ENCODE results near the gene ARMCX2.

DNA sequence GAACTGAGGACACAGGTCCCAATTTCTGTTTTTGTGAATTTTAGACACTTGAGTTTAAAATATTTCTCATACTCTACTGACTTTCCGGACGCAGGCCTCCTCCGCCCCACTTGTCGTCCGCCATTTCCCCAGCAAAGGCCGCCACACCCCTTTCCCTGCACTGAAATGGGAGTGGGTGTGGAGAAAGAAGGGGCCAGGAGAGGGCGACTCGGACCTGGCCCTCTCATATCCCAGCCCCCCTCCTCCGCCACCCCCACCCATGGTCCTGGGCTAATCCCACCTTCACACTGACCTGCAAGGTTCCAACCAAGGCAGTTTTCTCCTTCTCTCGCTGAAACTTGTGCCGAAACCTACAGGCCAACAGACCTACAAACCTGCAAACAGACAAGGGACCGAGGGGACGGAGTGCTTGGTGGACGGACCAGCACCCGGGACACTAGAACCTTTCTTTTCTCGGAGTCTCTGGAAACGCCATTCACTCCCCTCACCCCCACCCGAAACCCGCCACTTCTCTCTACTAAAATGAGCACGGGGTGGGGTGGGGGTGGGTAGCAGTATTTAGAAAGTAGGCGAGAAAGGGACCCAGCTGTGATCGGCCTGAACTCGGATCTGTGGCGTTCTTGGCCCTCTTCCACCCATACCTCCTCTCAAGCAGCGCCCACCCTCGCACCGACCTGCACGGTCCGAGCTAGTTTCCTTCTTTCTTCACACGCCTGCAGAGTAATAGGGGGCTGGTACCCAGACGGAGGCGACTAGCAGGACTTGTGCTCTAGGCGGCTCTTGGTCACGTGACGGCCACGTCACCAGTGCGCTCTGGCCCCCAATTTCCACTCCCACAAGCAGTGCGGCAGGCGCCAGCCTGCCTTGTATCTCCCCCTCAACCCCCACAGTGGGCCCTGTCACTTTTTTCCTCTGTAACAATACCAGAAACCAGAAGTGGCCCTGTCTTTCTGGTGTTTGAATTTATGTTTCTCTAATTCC, 42.1 kb downstream of the ARMCX2 start, which contains the start of gene ARMCX6:
- peak in 2 of 4 experiments; percentile 28 to 60 for TF ChIP-seq CTCF (IDR thresholded peaks at IDR 0.05)
- no peak for TF ChIP-seq EP300 (IDR thresholded peaks at IDR 0.05)

All from gastroesophageal sphincter (tissue), 3 donors.